Measurements from ENCODE around the gene ZBED4.

Gene ZBED4

GRCh38 chr22:49877642-49878041 lies 24.0 kb downstream of the ZBED4 start:
- DNase-seq (ENCODE audit: low read depth in 2 of 2), result no peak

GRCh38 chr22:49878206-49878605 lies 24.6 kb downstream of the ZBED4 start:
- DNase-seq (ENCODE audit: low read depth in 2 of 2), result no peak

- no peak for DNase-seq (ENCODE audit: low read depth in 2 of 2)
These were observed 26.2 kb downstream of the ZBED4 start for GRCh38 chr22:49879871-49880270.

GRCh38 chr22:49880281-49880680 lies 26.6 kb downstream of the ZBED4 start:
- DNase-seq (ENCODE audit: low read depth in 2 of 2), result no peak

- DNase-seq (ENCODE audit: low read depth in 2 of 2), result no peak
These were observed 28.2 kb downstream of the ZBED4 start for GRCh38 chr22:49881856-49882255.

- no peak for DNase-seq (ENCODE audit: low read depth in 2 of 2)
These were observed 29.1 kb downstream of the ZBED4 start for GRCh38 chr22:49882519-49883293.

GRCh38 chr22:49883294-49883640 lies 29.6 kb downstream of the ZBED4 start:
- DNase-seq (ENCODE audit: low read depth in 2 of 2), result no peak

- DNase-seq (ENCODE audit: low read depth in 2 of 2), result no peak
These were observed 30.4 kb downstream of the ZBED4 start for GRCh38 chr22:49884075-49884474.

- DNase-seq (ENCODE audit: low read depth in 2 of 2), result no peak
These were observed 31.0 kb downstream of the ZBED4 start for GRCh38 chr22:49884503-49885260.

- no peak for DNase-seq (ENCODE audit: low read depth in 2 of 2)
These were observed 31.6 kb downstream of the ZBED4 start for GRCh38 chr22:49885281-49885680.

- DNase-seq (ENCODE audit: low read depth in 2 of 2), result no peak
These were observed 32.2 kb downstream of the ZBED4 start for GRCh38 chr22:49885881-49886280.

- no peak for DNase-seq (ENCODE audit: low read depth in 2 of 2)
These were observed 32.9 kb downstream of the ZBED4 start for GRCh38 chr22:49886346-49887063.

GRCh38 chr22:49887064-49887451 lies 33.4 kb downstream of the ZBED4 start:
- DNase-seq (ENCODE audit: low read depth in 2 of 2), result no peak

GRCh38 chr22:49887702-49888101 lies 34.1 kb downstream of the ZBED4 start:
- DNase-seq (ENCODE audit: low read depth in 2 of 2), result no peak

- no peak for DNase-seq (ENCODE audit: low read depth in 2 of 2)
These were observed 35.4 kb downstream of the ZBED4 start for GRCh38 chr22:49889071-49889470.

- no peak for DNase-seq (ENCODE audit: low read depth in 2 of 2)
These were observed 38.7 kb downstream of the ZBED4 start for GRCh38 chr22:49892226-49892899.

GRCh38 chr22:49893025-49893424 lies 39.4 kb downstream of the ZBED4 start:
- DNase-seq (ENCODE audit: low read depth in 2 of 2), result no peak

GRCh38 chr22:49894322-49895054 lies 40.8 kb downstream of the ZBED4 start:
- DNase-seq (ENCODE audit: low read depth in 2 of 2), result no peak

GRCh38 chr22:49896201-49896600 lies 42.6 kb downstream of the ZBED4 start:
- DNase-seq (ENCODE audit: low read depth in 2 of 2), result no peak

- DNase-seq (ENCODE audit: low read depth in 2 of 2), result no peak
These were observed 43.5 kb downstream of the ZBED4 start for GRCh38 chr22:49897015-49897684.

GRCh38 chr22:49899530-49899929 lies 45.9 kb downstream of the ZBED4 start:
- no peak for DNase-seq (ENCODE audit: low read depth in 2 of 2)

Measured in stimulated activated CD8-positive, alpha-beta memory T cell treated with anti-CD3 and anti-CD28 coated beads, Interleukin-2, amount 100 ng/mL, for 1 hour (primary cell).